Measurements from ENCODE around the gene NUBPL.
"Not testable (repeated sequence)": the region's sequence is repeated elsewhere in the genome, so short reads cannot be mapped to it uniquely, and the experiment has no call there.

NUBPL gene

GRCh38 chr14:31825459-31825858, 264.3 kb downstream of the NUBPL start:
- FAIRE-seq: no peak

- FAIRE-seq: no peak
Observed at GRCh38 chr14:31827325-31827724, 266.1 kb downstream of the NUBPL start.

GRCh38 chr14:31828946-31829868, 268.0 kb downstream of the NUBPL start:
- FAIRE-seq: no peak

- FAIRE-seq: no peak
Observed at GRCh38 chr14:31834616-31835015, 273.4 kb downstream of the NUBPL start.

GRCh38 chr14:31835049-31835448, 273.8 kb downstream of the NUBPL start:
- no peak for FAIRE-seq

- no peak for FAIRE-seq
Observed at GRCh38 chr14:31837031-31837430, 275.8 kb downstream of the NUBPL start.

- no peak for FAIRE-seq
Observed at GRCh38 chr14:31842899-31843298, 281.7 kb downstream of the NUBPL start.

GRCh38 chr14:31843361-31844091, 282.3 kb downstream of the NUBPL start:
- no peak for FAIRE-seq

- FAIRE-seq: no peak
Observed at GRCh38 chr14:31854508-31855075, 293.4 kb downstream of the NUBPL start.

GRCh38 chr14:31855262-31855661, 294.1 kb downstream of the NUBPL start:
- FAIRE-seq: no peak

- not testable (repeated sequence) for FAIRE-seq
Observed at GRCh38 chr14:31856003-31856402, 294.8 kb downstream of the NUBPL start.

- no peak for FAIRE-seq
Observed at GRCh38 chr14:31858868-31859267, 297.7 kb downstream of the NUBPL start.

- no peak for FAIRE-seq
Observed at GRCh38 chr14:31864937-31865855, 304.0 kb downstream of the NUBPL start.

- FAIRE-seq: no peak
Observed at GRCh38 chr14:31867570-31867969, 306.4 kb downstream of the NUBPL start.

- not testable (repeated sequence) for FAIRE-seq
Observed at GRCh38 chr14:31868096-31868495, 306.9 kb downstream of the NUBPL start.

GRCh38 chr14:31876741-31877140, 315.5 kb downstream of the NUBPL start:
- FAIRE-seq: no peak

- FAIRE-seq: no peak
Observed at GRCh38 chr14:31877255-31877798, 316.1 kb downstream of the NUBPL start.

- no peak for FAIRE-seq
Observed at GRCh38 chr14:31879661-31880348, 318.6 kb downstream of the NUBPL start.

GRCh38 chr14:31880935-31881334, 319.7 kb downstream of the NUBPL start:
- no peak for FAIRE-seq

GRCh38 chr14:31881531-31882310, 320.5 kb downstream of the NUBPL start:
- no peak for FAIRE-seq

- FAIRE-seq: no peak
Observed at GRCh38 chr14:31884238-31884637, 323.0 kb downstream of the NUBPL start.

All from A204.1 (cell line).